Measurements from ENCODE around the gene ACKR2.

- TF ChIP-seq, protein P1, sequence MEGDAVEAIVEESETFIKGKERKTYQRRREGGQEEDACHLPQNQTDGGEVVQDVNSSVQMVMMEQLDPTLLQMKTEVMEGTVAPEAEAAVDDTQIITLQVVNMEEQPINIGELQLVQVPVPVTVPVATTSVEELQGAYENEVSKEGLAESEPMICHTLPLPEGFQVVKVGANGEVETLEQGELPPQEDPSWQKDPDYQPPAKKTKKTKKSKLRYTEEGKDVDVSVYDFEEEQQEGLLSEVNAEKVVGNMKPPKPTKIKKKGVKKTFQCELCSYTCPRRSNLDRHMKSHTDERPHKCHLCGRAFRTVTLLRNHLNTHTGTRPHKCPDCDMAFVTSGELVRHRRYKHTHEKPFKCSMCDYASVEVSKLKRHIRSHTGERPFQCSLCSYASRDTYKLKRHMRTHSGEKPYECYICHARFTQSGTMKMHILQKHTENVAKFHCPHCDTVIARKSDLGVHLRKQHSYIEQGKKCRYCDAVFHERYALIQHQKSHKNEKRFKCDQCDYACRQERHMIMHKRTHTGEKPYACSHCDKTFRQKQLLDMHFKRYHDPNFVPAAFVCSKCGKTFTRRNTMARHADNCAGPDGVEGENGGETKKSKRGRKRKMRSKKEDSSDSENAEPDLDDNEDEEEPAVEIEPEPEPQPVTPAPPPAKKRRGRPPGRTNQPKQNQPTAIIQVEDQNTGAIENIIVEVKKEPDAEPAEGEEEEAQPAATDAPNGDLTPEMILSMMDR (IDR thresholded peaks at IDR 0.05), result no peak
- TF ChIP-seq ZFX (IDR thresholded peaks at IDR 0.05; ENCODE audit: borderline replicate concordance), result no peak
These were observed 94.8 kb downstream of the ACKR2 start for GRCh38 chr3:42904076-42904475.
